IgD-negative memory B cell (primary cell): ENCODE measurements around the gene CLDN20. TPM values are rescaled to one million over a fixed set of nuclear protein-coding genes. Genes with fewer than 3 reads are reported as not detected.
"Not testable (repeated sequence)": the region's sequence is repeated elsewhere in the genome, so short reads cannot be mapped to it uniquely, and the experiment has no call there.

Experiments
- H3K27ac Mint-ChIP-seq, 3 donors: one replicate each; pipeline ENCODE4 v1.8.0; 2020 to 2022; ENCODE audit warnings: mild to moderate bottlenecking in 3 of 3, mixed read lengths in 3 of 3, moderate library complexity in 1 of 3
- H3K27me3 Mint-ChIP-seq: one replicate; pipeline ENCODE4 v1.8.0; 2021; ENCODE audit warnings: mixed read lengths
- H3K36me3 Mint-ChIP-seq: one replicate; pipeline ENCODE4 v1.8.0; 2020; ENCODE audit warnings: mild to moderate bottlenecking, mixed read lengths
- H3K4me1 Mint-ChIP-seq, 3 donors: one replicate each; pipeline ENCODE4 v1.8.0; 2020 to 2022; ENCODE audit warnings: mixed read lengths in 3 of 3, mild to moderate bottlenecking in 1 of 3
- H3K4me3 Mint-ChIP-seq, 4 donors: one replicate each; pipeline ENCODE4 v1.8.0; 2020 to 2022; ENCODE audit warnings: mild to moderate bottlenecking in 4 of 4, mixed read lengths in 4 of 4, moderate library complexity in 3 of 4
- H3K9me3 Mint-ChIP-seq, 3 donors: one replicate each; pipeline ENCODE4 v1.8.0; 2020 to 2021; ENCODE audit warnings: mixed read lengths in 3 of 3, mild to moderate bottlenecking in 1 of 3
- polyA plus RNA-seq: library from polyadenylated mRNA; unstranded; fragments of 300-500 nt; fragmentation: Illumina TruSeq; gene quantifications from one replicate; pipeline ENCODE4 v1.2.3, GENCODE V29; 2021

The CLDN20 gene
- polyA plus RNA-seq, 1 donor from 2014 or later, result not detected

- Mint-ChIP-seq H3K4me3 (no peak overlapping the region), H3K4me1 (peaks cover 0 to 3% (median 3%) of the 10 kb centered on the region in 3 donors), H3K36me3 (peaks cover 2% of the 10 kb centered on the region), H3K27ac (peak overlapping the region in 1 of 3 donors; percentile 9), H3K27me3 (no peaks in the 10 kb centered on the region), H3K9me3 (no peaks in the 10 kb centered on the region)
Observed at GRCh38 chr6:155253337-155253736, 10.5 kb upstream of the CLDN20 start.

- no peaks in the 10 kb centered on the region for H3K9me3 Mint-ChIP-seq
- no peak overlapping the region for H3K27ac Mint-ChIP-seq
- H3K4me3 Mint-ChIP-seq, result no peak overlapping the region
- no peaks in the 10 kb centered on the region for H3K27me3 Mint-ChIP-seq
- no peaks in the 10 kb centered on the region for H3K4me1 Mint-ChIP-seq
- peaks cover 4% of the 10 kb centered on the region for H3K36me3 Mint-ChIP-seq
Observed at GRCh38 chr6:155254139-155254538, 9.7 kb upstream of the CLDN20 start.

GRCh38 chr6:155256122-155256795 is 7.6 kb upstream of the CLDN20 start:
- Mint-ChIP-seq H3K36me3 (peaks cover 4% of the 10 kb centered on the region), H3K27me3 (no peaks in the 10 kb centered on the region), H3K27ac (no peak overlapping the region), H3K4me3 (no peak overlapping the region), H3K9me3 (no peaks in the 10 kb centered on the region), H3K4me1 (peaks cover 2 to 5% (median 3%) of the 10 kb centered on the region in 3 donors)

- Mint-ChIP-seq H3K4me3 (no peak overlapping the region), H3K27me3 (no peaks in the 10 kb centered on the region), H3K4me1 (peaks cover 13% of the 10 kb centered on the region in 3 donors), H3K36me3 (peaks cover 4% of the 10 kb centered on the region), H3K9me3 (no peaks in the 10 kb centered on the region), H3K27ac (no peak overlapping the region)
Observed at GRCh38 chr6:155257796-155258195, 6.0 kb upstream of the CLDN20 start.

GRCh38 chr6:155259204-155259603 is 4.6 kb upstream of the CLDN20 start:
- H3K36me3 Mint-ChIP-seq, result peaks cover 4% of the 10 kb centered on the region
- no peak overlapping the region for H3K27ac Mint-ChIP-seq
- H3K27me3 Mint-ChIP-seq, result no peaks in the 10 kb centered on the region
- H3K4me1 Mint-ChIP-seq, result peaks cover 13 to 15% (median 14%) of the 10 kb centered on the region in 3 donors
- no peaks in the 10 kb centered on the region for H3K9me3 Mint-ChIP-seq
- H3K4me3 Mint-ChIP-seq, result no peak overlapping the region

- Mint-ChIP-seq H3K36me3 (peaks cover 8% of the 10 kb centered on the region), H3K27ac (no peak overlapping the region), H3K27me3 (no peaks in the 10 kb centered on the region), H3K4me3 (no peak overlapping the region), H3K4me1 (peaks cover 13 to 18% (median 18%) of the 10 kb centered on the region in 3 donors), H3K9me3 (no peaks in the 10 kb centered on the region)
Observed at GRCh38 chr6:155259897-155260296, 3.9 kb upstream of the CLDN20 start.

GRCh38 chr6:155260686-155261085 is 3.1 kb upstream of the CLDN20 start:
- Mint-ChIP-seq H3K27me3 (no peaks in the 10 kb centered on the region), H3K4me3 (no peak overlapping the region), H3K36me3 (peaks cover 8% of the 10 kb centered on the region), H3K4me1 (peaks cover 13 to 18% (median 18%) of the 10 kb centered on the region in 3 donors), H3K9me3 (no peaks in the 10 kb centered on the region), H3K27ac (peak overlapping the region in 1 of 3 donors; percentile 6)

- H3K9me3 Mint-ChIP-seq, result no peaks in the 10 kb centered on the region
- peak overlapping the region in 2 of 3 donors; percentile 6 to 14 for H3K27ac Mint-ChIP-seq
- no peak overlapping the region for H3K4me3 Mint-ChIP-seq
- peaks cover 8% of the 10 kb centered on the region for H3K36me3 Mint-ChIP-seq
- H3K27me3 Mint-ChIP-seq, result no peaks in the 10 kb centered on the region
- H3K4me1 Mint-ChIP-seq, result peaks cover 13 to 18% (median 18%) of the 10 kb centered on the region in 3 donors
Observed at GRCh38 chr6:155261111-155261900, 2.5 kb upstream of the CLDN20 start.

- peaks cover 13 to 18% (median 18%) of the 10 kb centered on the region in 3 donors for H3K4me1 Mint-ChIP-seq
- no peak overlapping the region for H3K4me3 Mint-ChIP-seq
- H3K27ac Mint-ChIP-seq, result peak overlapping the region in 2 of 3 donors; percentile 3 to 71
- H3K9me3 Mint-ChIP-seq, result no peaks in the 10 kb centered on the region
- peaks cover 10% of the 10 kb centered on the region for H3K36me3 Mint-ChIP-seq
- H3K27me3 Mint-ChIP-seq, result no peaks in the 10 kb centered on the region
Observed at GRCh38 chr6:155262655-155263054, 1.2 kb upstream of the CLDN20 start.

GRCh38 chr6:155264693-155265320 is 994 bp downstream of the CLDN20 start:
- Mint-ChIP-seq H3K27me3 (no peaks in the 10 kb centered on the region), H3K9me3 (no peaks in the 10 kb centered on the region), H3K4me3 (no peak overlapping the region), H3K4me1 (peaks cover 13 to 21% (median 18%) of the 10 kb centered on the region in 3 donors), H3K36me3 (peaks cover 7% of the 10 kb centered on the region), H3K27ac (peak overlapping the region in 1 of 3 donors; percentile 80)

GRCh38 chr6:155265843-155266535 is 2.2 kb downstream of the CLDN20 start:
- Mint-ChIP-seq H3K9me3 (no peaks in the 10 kb centered on the region), H3K27ac (no peak overlapping the region), H3K36me3 (peaks cover 9% of the 10 kb centered on the region)

GRCh38 chr6:155267411-155267810 is 3.6 kb downstream of the CLDN20 start:
- Mint-ChIP-seq H3K4me3 (no peak overlapping the region), H3K4me1 (peaks cover 4 to 12% (median 9%) of the 10 kb centered on the region in 3 donors), H3K9me3 (no peaks in the 10 kb centered on the region), H3K27ac (no peak overlapping the region), H3K27me3 (no peaks in the 10 kb centered on the region), H3K36me3 (peaks cover 9% of the 10 kb centered on the region)

More at GRCh38 chr6:155265843-155266535, 2.2 kb downstream of the CLDN20 start:
- Mint-ChIP-seq H3K27me3 (no peaks in the 10 kb centered on the region), H3K4me3 (no peak overlapping the region), H3K4me1 (peaks cover 11 to 19% (median 16%) of the 10 kb centered on the region in 3 donors)

- not testable (repeated sequence) for H3K9me3 Mint-ChIP-seq, H3K27me3 Mint-ChIP-seq
Observed at GRCh38 chr6:155268088-155268867, 4.5 kb downstream of the CLDN20 start.

GRCh38 chr6:155269765-155270164 is 6.0 kb downstream of the CLDN20 start:
- Mint-ChIP-seq H3K27ac (no peak overlapping the region), H3K4me3 (no peak overlapping the region), H3K4me1 (peaks cover 0 to 5% (median 0%) of the 10 kb centered on the region in 3 donors), H3K27me3 (no peaks in the 10 kb centered on the region), H3K36me3 (peaks cover 5% of the 10 kb centered on the region), H3K9me3 (no peaks in the 10 kb centered on the region)

More at GRCh38 chr6:155268088-155268867, 4.5 kb downstream of the CLDN20 start:
- not testable (repeated sequence) for H3K4me3 Mint-ChIP-seq, H3K4me1 Mint-ChIP-seq, H3K27ac Mint-ChIP-seq, H3K36me3 Mint-ChIP-seq
